Measurements from ENCODE around the gene PTPN7. TPM values are rescaled to one million over a fixed set of nuclear protein-coding genes. Genes with fewer than 3 reads are reported as not detected.

PTPN7 gene
- total RNA-seq, 1 experiment from 2014 or later = 2.2 TPM

GRCh38 chr1:202122639-202123335 lies 37.6 kb downstream of the PTPN7 start, which contains the start of gene GPR37L1:
Gene GPR37L1, plus strand, starts transcription at chr1:202122917. Its CDS starts 47 bp downstream, at chr1:202122964.
- no peaks in the 10 kb centered on the region for H3K9me3 ChIP-seq (ENCODE audit: low read depth, low read length, poor library complexity, severe bottlenecking)
- TF ChIP-seq, protein P1, sequence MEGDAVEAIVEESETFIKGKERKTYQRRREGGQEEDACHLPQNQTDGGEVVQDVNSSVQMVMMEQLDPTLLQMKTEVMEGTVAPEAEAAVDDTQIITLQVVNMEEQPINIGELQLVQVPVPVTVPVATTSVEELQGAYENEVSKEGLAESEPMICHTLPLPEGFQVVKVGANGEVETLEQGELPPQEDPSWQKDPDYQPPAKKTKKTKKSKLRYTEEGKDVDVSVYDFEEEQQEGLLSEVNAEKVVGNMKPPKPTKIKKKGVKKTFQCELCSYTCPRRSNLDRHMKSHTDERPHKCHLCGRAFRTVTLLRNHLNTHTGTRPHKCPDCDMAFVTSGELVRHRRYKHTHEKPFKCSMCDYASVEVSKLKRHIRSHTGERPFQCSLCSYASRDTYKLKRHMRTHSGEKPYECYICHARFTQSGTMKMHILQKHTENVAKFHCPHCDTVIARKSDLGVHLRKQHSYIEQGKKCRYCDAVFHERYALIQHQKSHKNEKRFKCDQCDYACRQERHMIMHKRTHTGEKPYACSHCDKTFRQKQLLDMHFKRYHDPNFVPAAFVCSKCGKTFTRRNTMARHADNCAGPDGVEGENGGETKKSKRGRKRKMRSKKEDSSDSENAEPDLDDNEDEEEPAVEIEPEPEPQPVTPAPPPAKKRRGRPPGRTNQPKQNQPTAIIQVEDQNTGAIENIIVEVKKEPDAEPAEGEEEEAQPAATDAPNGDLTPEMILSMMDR (conservative IDR thresholded peaks at IDR 0.05; ENCODE audit: low read depth, low read length) = no peak
- no peaks in the 10 kb centered on the region for H3K36me3 ChIP-seq (ENCODE audit: insufficient read depth, low read length, poor library complexity, severe bottlenecking)
- intact Hi-C loops (cut with micrococcal nuclease; ENCODE audit: unreplicated experiment) = no loop called here
- ChIA-PET POLR2A (ENCODE audit: low non-redundant PET) (no interaction called here), CTCF (interaction anchor here (0.7 kb wide), 1 partner anchor 75 kb away, joined by 3 read pairs; no protein-coding TSS in a partner anchor)
- H3K27me3 ChIP-seq (replicated peaks; ENCODE audit: insufficient read depth, low read depth, low read length, poor library complexity) = no peaks in the 10 kb centered on the region
- no peak for DNase-seq (ENCODE audit: low spot score)
- BruUV-seq (replicated peaks) = no TSS peak
- H3K4me3 ChIP-seq (ENCODE audit: low read depth, low read length, poor library complexity, severe bottlenecking) = no peak within 1 kb of the TSS
- H3K27ac ChIP-seq (ENCODE audit: low read depth, low read length, poor library complexity, severe bottlenecking) = no peak within 1 kb of the TSS
- H3K4me1 ChIP-seq (ENCODE audit: insufficient read depth, low read length, poor library complexity, severe bottlenecking) = peaks cover 4% of the 10 kb centered on the region

GRCh38 chr1:202121006-202121405 lies 39.4 kb downstream of the PTPN7 start:
- H3K4me1 ChIP-seq (ENCODE audit: insufficient read depth, low read length, poor library complexity, severe bottlenecking) = no peaks in the 10 kb centered on the region
- CTCF ChIA-PET = no interaction called here
- no TSS peak for BruUV-seq (replicated peaks)
- H3K36me3 ChIP-seq (ENCODE audit: insufficient read depth, low read length, poor library complexity, severe bottlenecking) = no peaks in the 10 kb centered on the region
- POLR2A ChIA-PET (ENCODE audit: low non-redundant PET) = no interaction called here
- H3K27me3 ChIP-seq (replicated peaks; ENCODE audit: insufficient read depth, low read depth, low read length, poor library complexity) = no peaks in the 10 kb centered on the region
- intact Hi-C loops (cut with micrococcal nuclease; ENCODE audit: unreplicated experiment) = no loop called here
- H3K9me3 ChIP-seq (ENCODE audit: low read depth, low read length, poor library complexity, severe bottlenecking) = no peaks in the 10 kb centered on the region
- H3K27ac ChIP-seq (ENCODE audit: low read depth, low read length, poor library complexity, severe bottlenecking) = no peak overlapping the region
- DNase-seq (ENCODE audit: low spot score) = no peak
- H3K4me3 ChIP-seq (ENCODE audit: low read depth, low read length, poor library complexity, severe bottlenecking) = no peak overlapping the region
- TF ChIP-seq, protein P1 (conservative IDR thresholded peaks at IDR 0.05; ENCODE audit: low read depth, low read length) = no peak
- no peak for TF ChIP-seq EZH2 (IDR thresholded peaks at IDR 0.05; ENCODE audit: borderline replicate concordance, low read depth, low read length, poor library complexity, severe bottlenecking)

DNA sequence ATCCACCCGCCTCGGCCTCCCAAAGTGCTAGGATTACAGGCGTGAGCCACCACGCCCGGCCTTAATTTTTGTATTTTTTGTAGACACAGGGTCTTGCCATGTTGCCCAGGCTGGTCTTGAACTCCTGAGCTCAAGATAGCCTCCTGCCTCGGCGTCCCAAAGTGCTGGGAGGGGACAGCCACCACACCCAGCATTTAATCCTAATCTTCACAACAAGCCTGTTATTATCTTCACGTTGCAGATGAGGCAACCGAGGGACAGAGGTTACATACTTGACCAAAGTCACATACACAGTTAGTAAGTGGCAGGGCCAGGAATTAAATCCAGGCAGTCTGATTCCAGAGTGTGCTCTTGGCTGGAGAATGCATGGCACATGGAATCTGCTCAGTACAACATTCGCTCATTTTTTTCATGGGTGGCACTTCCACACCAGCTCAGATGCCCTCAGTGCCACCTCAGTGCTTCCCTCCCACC lies 42.5 kb downstream of the PTPN7 start:
- Histone ChIP-seq H3K27ac (ENCODE audit: low read depth, low read length, poor library complexity, severe bottlenecking) (no peak overlapping the region), H3K4me3 (ENCODE audit: low read depth, low read length, poor library complexity, severe bottlenecking) (no peak overlapping the region), H3K9me3 (ENCODE audit: low read depth, low read length, poor library complexity, severe bottlenecking) (no peaks in the 10 kb centered on the region), H3K36me3 (ENCODE audit: insufficient read depth, low read length, poor library complexity, severe bottlenecking) (no peaks in the 10 kb centered on the region), H3K4me1 (ENCODE audit: insufficient read depth, low read length, poor library complexity, severe bottlenecking) (no peaks in the 10 kb centered on the region), H3K27me3 (replicated peaks; ENCODE audit: insufficient read depth, low read depth, low read length, poor library complexity) (no peaks in the 10 kb centered on the region)
- no TSS peak for BruUV-seq (replicated peaks)
- no peak for TF ChIP-seq EZH2 (IDR thresholded peaks at IDR 0.05; ENCODE audit: borderline replicate concordance, low read depth, low read length, poor library complexity, severe bottlenecking)
- TF ChIP-seq, protein P1 (conservative IDR thresholded peaks at IDR 0.05; ENCODE audit: low read depth, low read length) = no peak
- ChIA-PET CTCF (interaction anchor here (1.8 kb wide), 1 partner anchor 118 kb away, joined by 5 read pairs; no protein-coding TSS in a partner anchor), POLR2A (ENCODE audit: low non-redundant PET) (no interaction called here)
- DNase-seq (ENCODE audit: low spot score) = no peak
- intact Hi-C loops (cut with micrococcal nuclease; ENCODE audit: unreplicated experiment) = no loop called here
